ENCODE data around the gene REP15.

Gene REP15

GRCh38 chr12:27696293-27696652 lies at the start of gene REP15:
Gene REP15 (plus strand): TSS chr12:27696447. CDS start chr12:27696563, 116 bp downstream.
- Histone ChIP-seq H3K4me2 (ENCODE audit: low read depth, low read length, poor library complexity, severe bottlenecking) (no peak within 1 kb of the TSS), H3K9me3 (ENCODE audit: insufficient read depth, low read length) (no peaks in the 10 kb centered on the region), H4K20me1 (ENCODE audit: low read depth, low read length) (no peaks in the 10 kb centered on the region), H3K79me2 (ENCODE audit: insufficient read depth, low read length) (no peaks in the 10 kb centered on the region), H3F3A (ENCODE audit: insufficient read depth) (no peaks in the 10 kb centered on the region), H3K4me3 (ENCODE audit: insufficient read depth, low read length, poor library complexity, severe bottlenecking) (no peak within 1 kb of the TSS), H3K27ac (ENCODE audit: low read depth, low read length) (no peak within 1 kb of the TSS), H3K9me2 (replicated peaks; ENCODE audit: insufficient read depth, low read length) (no peaks in the 10 kb centered on the region), H3K27me3 (ENCODE audit: low read length) (no peaks in the 10 kb centered on the region), H2AFZ (ENCODE audit: low read depth, low read length, severe bottlenecking) (no peak within 1 kb of the TSS), H3K9ac (ENCODE audit: low read length) (no peak within 1 kb of the TSS), H3K36me3 (ENCODE audit: low read length) (no peaks in the 10 kb centered on the region)
- TF ChIP-seq CTCF (IDR thresholded peaks at IDR 0.05; ENCODE audit: insufficient read depth, low read length, poor library complexity, severe bottlenecking) (no peak), EZH2phosphoT487 (conservative IDR thresholded peaks at IDR 0.05; ENCODE audit: low read length) (no peak)

GRCh38 chr12:27650011-27650410 lies 46.2 kb upstream of the REP15 start:
- no peak overlapping the region for H3K4me2 ChIP-seq (ENCODE audit: low read depth, low read length, poor library complexity, severe bottlenecking)
- H3K9ac ChIP-seq (ENCODE audit: low read length), result no peak overlapping the region
- H3K27me3 ChIP-seq (ENCODE audit: low read length), result no peaks in the 10 kb centered on the region
- no peaks in the 10 kb centered on the region for H3K9me3 ChIP-seq (ENCODE audit: insufficient read depth, low read length)
- no peaks in the 10 kb centered on the region for H4K20me1 ChIP-seq (ENCODE audit: low read depth, low read length)
- no peak overlapping the region for H3K4me3 ChIP-seq (ENCODE audit: insufficient read depth, low read length, poor library complexity, severe bottlenecking)
- no peak overlapping the region for H2AFZ ChIP-seq (ENCODE audit: low read depth, low read length, severe bottlenecking)
- TF ChIP-seq EZH2phosphoT487 (conservative IDR thresholded peaks at IDR 0.05; ENCODE audit: low read length), result no peak
- no peak for TF ChIP-seq CTCF (IDR thresholded peaks at IDR 0.05; ENCODE audit: insufficient read depth, low read length, poor library complexity, severe bottlenecking)
- no peaks in the 10 kb centered on the region for H3K36me3 ChIP-seq (ENCODE audit: low read length)
- H3K9me2 ChIP-seq (replicated peaks; ENCODE audit: insufficient read depth, low read length), result no peaks in the 10 kb centered on the region
- no peaks in the 10 kb centered on the region for H3F3A ChIP-seq (ENCODE audit: insufficient read depth)
- no peak overlapping the region for H3K27ac ChIP-seq (ENCODE audit: low read depth, low read length)
- H3K79me2 ChIP-seq (ENCODE audit: insufficient read depth, low read length), result no peaks in the 10 kb centered on the region

GRCh38 chr12:27651201-27651600 lies 45.0 kb upstream of the REP15 start:
- Histone ChIP-seq H3F3A (ENCODE audit: insufficient read depth) (no peaks in the 10 kb centered on the region), H3K9me3 (ENCODE audit: insufficient read depth, low read length) (no peaks in the 10 kb centered on the region), H3K27ac (ENCODE audit: low read depth, low read length) (no peak overlapping the region), H4K20me1 (ENCODE audit: low read depth, low read length) (no peaks in the 10 kb centered on the region), H3K4me3 (ENCODE audit: insufficient read depth, low read length, poor library complexity, severe bottlenecking) (no peak overlapping the region), H3K4me2 (ENCODE audit: low read depth, low read length, poor library complexity, severe bottlenecking) (no peak overlapping the region), H3K9me2 (replicated peaks; ENCODE audit: insufficient read depth, low read length) (no peaks in the 10 kb centered on the region), H3K27me3 (ENCODE audit: low read length) (no peaks in the 10 kb centered on the region), H3K36me3 (ENCODE audit: low read length) (no peaks in the 10 kb centered on the region), H2AFZ (ENCODE audit: low read depth, low read length, severe bottlenecking) (no peak overlapping the region), H3K79me2 (ENCODE audit: insufficient read depth, low read length) (no peaks in the 10 kb centered on the region), H3K9ac (ENCODE audit: low read length) (no peak overlapping the region)
- TF ChIP-seq CTCF (IDR thresholded peaks at IDR 0.05; ENCODE audit: insufficient read depth, low read length, poor library complexity, severe bottlenecking) (no peak), EZH2phosphoT487 (conservative IDR thresholded peaks at IDR 0.05; ENCODE audit: low read length) (no peak)

Data from SU-DHL-6 (cell line).